Neuronal stem cell (in vitro differentiated cells): Measurements from ENCODE around the gene WWOX.
A peak's percentile ranks its signal among the peaks of the same experiment; 100 is the strongest.

Source experiments
- DNase-seq: peaks from one replicate; pipeline ENCODE4 v3.0.0-alpha.2; 2013; ENCODE audit warnings: low spot score
- H2AFZ ChIP-seq: one replicate; pipeline ENCODE4 v1.6.1; 2013; ENCODE audit warnings: mild to moderate bottlenecking, low read length, inconsistent platforms
- H2AK5ac ChIP-seq: 2 replicates; pipeline ENCODE4 v1.6.1; 2013; ENCODE audit warnings: low read depth, mild to moderate bottlenecking, inconsistent platforms, low read length, moderate library complexity, mixed read lengths
- H2BK120ac ChIP-seq: 2 replicates; pipeline ENCODE4 v1.6.1; 2013; ENCODE audit warnings: low read depth, mild to moderate bottlenecking, inconsistent platforms, low read length, moderate library complexity, mixed read lengths
- H2BK12ac ChIP-seq: one replicate; pipeline ENCODE4 v1.6.1; 2013; ENCODE audit warnings: low read length, inconsistent platforms
- H2BK15ac ChIP-seq: 2 replicates; pipeline ENCODE4 v1.6.1; 2013; ENCODE audit warnings: mild to moderate bottlenecking, low read length, inconsistent platforms, mixed read lengths
- H2BK5ac ChIP-seq: one replicate; pipeline ENCODE4 v1.6.1; 2013; ENCODE audit warnings: inconsistent platforms, mild to moderate bottlenecking, low read length, moderate library complexity
- H3K14ac ChIP-seq: one replicate; pipeline ENCODE4 v1.6.1; 2013; ENCODE audit warnings: low read length, inconsistent platforms
- H3K18ac ChIP-seq: 2 replicates; pipeline ENCODE4 v1.6.1; 2013; ENCODE audit warnings: low read length, inconsistent platforms
- H3K23ac ChIP-seq: 2 replicates; pipeline ENCODE4 v1.6.1; 2013; ENCODE audit warnings: low read depth, mild to moderate bottlenecking, mixed read lengths, low read length, inconsistent platforms; ENCODE audit not compliant: poor library complexity
- H3K27ac ChIP-seq: replicated peaks from 3 replicates; pipeline ENCODE4 v1.5.1; 2013; ENCODE audit warnings: low read length, inconsistent platforms
- H3K27me3 ChIP-seq, 3 experiments: 2 replicates each; pipeline ENCODE4 v1.6.1; 2013; ENCODE audit warnings: low read length in 3 of 3, mild to moderate bottlenecking in 2 of 3, inconsistent platforms in 1 of 3, low read depth in 1 of 3, mixed read lengths in 1 of 3, moderate library complexity in 1 of 3; ENCODE audit not compliant: control insufficient read depth in 3 of 3, insufficient read depth in 3 of 3
- H3K36me3 ChIP-seq, 2 donors: replicated peaks in 1 of 2; 2 replicates each; pipeline ENCODE4 v1.6.1; 2013; ENCODE audit warnings: low read length in 2 of 2; ENCODE audit not compliant: control insufficient read depth in 2 of 2, insufficient read depth in 2 of 2
- H3K4ac ChIP-seq: 2 replicates; pipeline ENCODE4 v1.6.1; 2013; ENCODE audit warnings: inconsistent platforms, mild to moderate bottlenecking, low read length, moderate library complexity
- H3K4me1 ChIP-seq, 2 donors: 1 replicate in 1 of 2; 2 replicates in 1 of 2; pipeline ENCODE4 v1.6.1; 2013; ENCODE audit warnings: low read length in 2 of 2, low read depth in 1 of 2; ENCODE audit not compliant: control insufficient read depth in 2 of 2, insufficient read depth in 1 of 2
- H3K4me2 ChIP-seq: one replicate; pipeline ENCODE4 v1.6.1; 2013; ENCODE audit warnings: mild to moderate bottlenecking, low read length, inconsistent platforms; ENCODE audit not compliant: insufficient read depth, poor library complexity, severe bottlenecking
- H3K4me3 ChIP-seq, 2 donors: 2 replicates each; pipeline ENCODE4 v1.5.1; 2013; ENCODE audit warnings: low read length in 2 of 2, mild to moderate bottlenecking in 2 of 2, inconsistent platforms in 1 of 2, moderate library complexity in 1 of 2
- H3K79me1 ChIP-seq: one replicate; pipeline ENCODE4 v1.6.1; 2013; ENCODE audit warnings: low read depth, mild to moderate bottlenecking, inconsistent platforms, low read length, moderate library complexity
- H3K9ac ChIP-seq: one replicate; pipeline ENCODE4 v1.6.1; 2013; ENCODE audit warnings: mild to moderate bottlenecking, low read depth, low read length, inconsistent platforms; ENCODE audit not compliant: poor library complexity
- H3K9me3 ChIP-seq, 2 donors: replicated peaks in 1 of 2; 2 replicates each; pipeline versions ENCODE3 to v1.6.1; 2013; ENCODE audit warnings: low read length in 2 of 2, mild to moderate bottlenecking in 2 of 2, inconsistent platforms in 1 of 2, low read depth in 1 of 2, mixed read lengths in 1 of 2, moderate library complexity in 1 of 2; ENCODE audit not compliant: control insufficient read depth in 2 of 2, insufficient read depth in 1 of 2
- H4K8ac ChIP-seq: one replicate; pipeline ENCODE4 v1.6.1; 2013; ENCODE audit warnings: low read depth, mild to moderate bottlenecking, inconsistent platforms, low read length, moderate library complexity
- H4K91ac ChIP-seq: one replicate; pipeline ENCODE4 v1.6.1; 2013; ENCODE audit warnings: low read length, low read depth, mild to moderate bottlenecking, inconsistent platforms; ENCODE audit not compliant: poor library complexity
- WGBS, 2 donors: extraction: QIAGEN DNeasy Blood & Tissue Kit; methylation state at CpG; one replicate each; pipeline ENCODE4 v1.1.7; 2013; ENCODE audit warnings: missing lambda C conversion rate in 2 of 2, mixed read lengths in 1 of 2; ENCODE audit not compliant: insufficient read length in 2 of 2, insufficient replicate concordance in 1 of 2; ENCODE audit errors: extremely low coverage in 2 of 2; 5-methylcytosine and 5-hydroxymethylcytosine counted together

The WWOX gene

GRCh38 chr16:79213214-79213613, 1113.8 kb downstream of the WWOX start:
- no peak overlapping the region for H3K23ac ChIP-seq
- no peak overlapping the region for H2BK120ac ChIP-seq
- no peak overlapping the region for H3K4me3 ChIP-seq
- no peaks in the 10 kb centered on the region for H3K36me3 ChIP-seq
- no peak overlapping the region for H3K9ac ChIP-seq
- no peak overlapping the region for H2AFZ ChIP-seq
- no peaks in the 10 kb centered on the region for H3K79me1 ChIP-seq
- no peak overlapping the region for H4K91ac ChIP-seq
- H3K14ac ChIP-seq: no peak overlapping the region
- no peak overlapping the region for H2BK12ac ChIP-seq
- no peak overlapping the region for H2BK15ac ChIP-seq
- H3K9me3 ChIP-seq: peaks cover 0 to 18% of the 10 kb centered on the region in 2 donors
- H4K8ac ChIP-seq: no peak overlapping the region
- no peaks in the 10 kb centered on the region for H3K27me3 ChIP-seq
- no peak overlapping the region for H2BK5ac ChIP-seq
- no peak overlapping the region for H3K27ac ChIP-seq
- H3K4me1 ChIP-seq: peaks cover 10 to 16% of the 10 kb centered on the region in 2 donors
- H2AK5ac ChIP-seq: no peak overlapping the region
- WGBS, 2 donors: no CpG with 5 or more reads among the region's 3 CpGs
- H3K18ac ChIP-seq: peak overlapping the region; percentile 23
- no peak overlapping the region for H3K4me2 ChIP-seq
- no peak for DNase-seq
- no peak overlapping the region for H3K4ac ChIP-seq

- Histone ChIP-seq H3K9me3 (peaks cover 0 to 18% of the 10 kb centered on the region in 2 donors), H2AK5ac (no peak overlapping the region), H3K23ac (no peak overlapping the region), H2AFZ (no peak overlapping the region), H2BK120ac (no peak overlapping the region), H3K4ac (no peak overlapping the region), H3K18ac (no peak overlapping the region), H4K91ac (no peak overlapping the region), H3K14ac (no peak overlapping the region), H3K4me3 (no peak overlapping the region), H3K27ac (no peak overlapping the region), H2BK15ac (no peak overlapping the region), H3K4me2 (no peak overlapping the region), H2BK12ac (no peak overlapping the region), H3K27me3 (no peaks in the 10 kb centered on the region), H3K36me3 (no peaks in the 10 kb centered on the region), H3K9ac (no peak overlapping the region), H2BK5ac (no peak overlapping the region), H4K8ac (no peak overlapping the region), H3K79me1 (no peaks in the 10 kb centered on the region), H3K4me1 (peaks cover 10 to 16% of the 10 kb centered on the region in 2 donors)
- no peak for DNase-seq
- no CpG with 5 or more reads among the region's 4 CpGs for WGBS, 2 donors
Measured at GRCh38 chr16:79215289-79215688, 1115.8 kb downstream of the WWOX start.

- H2BK5ac ChIP-seq: no peak overlapping the region
- no peak overlapping the region for H3K18ac ChIP-seq
- no peak overlapping the region for H3K23ac ChIP-seq
- H2BK12ac ChIP-seq: no peak overlapping the region
- DNase-seq: no peak
- H2AK5ac ChIP-seq: no peak overlapping the region
- no peak overlapping the region for H3K4ac ChIP-seq
- H4K8ac ChIP-seq: no peak overlapping the region
- no peak overlapping the region for H3K4me3 ChIP-seq
- H3K27ac ChIP-seq: no peak overlapping the region
- H2BK15ac ChIP-seq: no peak overlapping the region
- peaks cover 0 to 18% of the 10 kb centered on the region in 2 donors for H3K9me3 ChIP-seq
- no peak overlapping the region for H2BK120ac ChIP-seq
- H4K91ac ChIP-seq: no peak overlapping the region
- H3K79me1 ChIP-seq: no peaks in the 10 kb centered on the region
- peaks cover 6% of the 10 kb centered on the region in 2 donors for H3K4me1 ChIP-seq
- H3K9ac ChIP-seq: no peak overlapping the region
- H2AFZ ChIP-seq: no peak overlapping the region
- no peak overlapping the region for H3K14ac ChIP-seq
- H3K4me2 ChIP-seq: no peak overlapping the region
- no peaks in the 10 kb centered on the region for H3K27me3 ChIP-seq
- no peaks in the 10 kb centered on the region for H3K36me3 ChIP-seq
- WGBS, 2 donors: no CpG with 5 or more reads among the region's 6 CpGs
Measured at GRCh38 chr16:79217375-79218011, 1118.0 kb downstream of the WWOX start.

GRCh38 chr16:79218351-79218750, 1118.9 kb downstream of the WWOX start:
- Histone ChIP-seq H3K4ac (no peak overlapping the region), H3K4me1 (peaks cover 0 to 3% of the 10 kb centered on the region in 2 donors), H3K18ac (no peak overlapping the region), H3K14ac (no peak overlapping the region), H2BK12ac (no peak overlapping the region), H4K91ac (no peak overlapping the region), H2BK5ac (no peak overlapping the region), H3K27me3 (no peaks in the 10 kb centered on the region), H2AK5ac (no peak overlapping the region), H4K8ac (no peak overlapping the region), H3K4me3 (no peak overlapping the region), H3K4me2 (no peak overlapping the region), H3K9me3 (peaks cover 0 to 17% of the 10 kb centered on the region in 2 donors), H2BK120ac (no peak overlapping the region), H3K36me3 (no peaks in the 10 kb centered on the region), H3K79me1 (no peaks in the 10 kb centered on the region), H3K27ac (no peak overlapping the region), H3K23ac (no peak overlapping the region), H3K9ac (no peak overlapping the region), H2BK15ac (no peak overlapping the region), H2AFZ (no peak overlapping the region)
- no peak for DNase-seq
- WGBS, 2 donors: no CpG with 5 or more reads among the region's 1 CpG
